ENCODE measurements around the gene TFF2. TPM values are rescaled to one million over a fixed set of nuclear protein-coding genes. Genes with fewer than 3 reads are reported as not detected.

TFF2 gene
- not detected for total RNA-seq

GRCh38 chr21:42350927-42351426 lies at the start of gene TFF2:
Gene TFF2 (minus strand): TSS chr21:42350994. CDS start chr21:42350957, 37 bp downstream.

DNA sequence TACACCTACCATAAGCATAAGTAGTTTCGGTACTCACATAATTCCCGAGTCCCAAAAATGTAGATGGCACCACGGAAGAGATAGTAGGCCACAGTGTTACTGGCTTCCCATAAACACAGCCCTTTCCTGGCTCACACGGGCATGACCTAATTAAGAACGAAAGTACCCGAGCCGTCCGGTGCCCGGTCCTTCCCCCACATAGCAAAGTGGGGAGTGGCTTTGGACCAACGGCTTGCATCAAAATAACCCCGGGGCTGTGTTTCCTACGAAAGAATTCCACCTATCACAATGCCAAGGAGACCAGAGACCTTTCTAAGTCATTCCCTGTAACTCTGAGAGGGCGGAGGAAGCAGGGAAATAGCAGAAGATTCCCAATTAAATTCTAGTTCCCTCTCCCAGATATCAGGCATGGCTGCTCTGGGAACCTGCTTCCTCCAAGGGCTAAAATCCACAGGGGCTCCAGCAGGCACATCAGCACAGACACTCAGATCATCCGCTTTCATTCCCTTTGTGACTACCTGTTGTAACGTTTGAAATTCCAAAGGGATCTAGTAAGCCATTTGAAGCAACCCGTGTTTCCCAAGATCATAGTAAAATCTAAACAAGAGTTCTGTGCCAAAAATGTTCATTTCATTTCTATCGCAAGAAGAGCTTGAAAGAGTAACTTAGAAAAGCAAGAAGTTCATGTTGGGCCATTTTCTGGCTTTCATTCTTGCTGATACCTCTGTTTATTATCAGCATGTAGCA lies 45.3 kb upstream of the TFF2 start, which contains the start of gene TMPRSS3:
Gene TMPRSS3, minus strand, starts transcription at position 148 of the 747 bp plus-strand sequence. CDS start 635 bp downstream, outside the sequence.

DNA sequence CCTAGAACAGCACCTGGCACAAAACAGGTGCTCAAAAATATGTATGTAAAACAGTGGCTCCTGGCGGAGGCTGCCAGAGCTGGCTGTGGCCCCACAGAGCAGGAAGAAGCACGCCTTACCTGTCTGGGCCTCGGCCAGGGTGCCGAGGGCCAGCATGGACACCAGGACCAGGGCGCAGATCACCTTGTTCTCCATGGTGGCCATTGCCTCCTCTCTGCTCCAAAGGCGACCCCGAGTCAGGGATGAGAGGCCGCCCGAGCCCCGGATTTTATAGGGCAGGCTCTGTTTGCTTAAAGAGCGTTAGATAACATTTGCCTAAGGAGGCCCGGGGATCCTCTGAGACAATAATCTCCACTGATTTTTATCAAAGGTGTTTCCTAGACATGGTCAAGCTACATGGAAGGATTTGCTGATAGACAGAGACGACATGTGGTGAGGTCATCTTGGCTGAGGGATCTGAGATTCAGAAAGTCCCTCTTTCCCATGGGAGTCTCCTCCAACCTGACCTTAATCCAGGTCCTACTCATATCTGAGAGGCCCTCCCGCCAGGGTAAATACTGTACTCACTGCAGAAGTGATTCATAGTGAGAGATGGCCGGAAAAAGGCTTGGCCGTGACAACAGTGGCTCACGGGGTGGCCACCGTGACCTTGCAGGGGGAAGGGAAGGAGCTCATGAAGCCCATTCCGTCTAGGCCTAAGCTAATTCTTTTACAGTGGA lies 15.7 kb upstream of the TFF2 start, which contains the start of gene TFF1:
Gene TFF1, minus strand, starts transcription at position 244 of the 719 bp plus-strand sequence. Its CDS starts 40 bp downstream, at position 204.

GRCh38 chr21:42315296-42315891 lies 35.4 kb downstream of the TFF2 start, which contains the start of gene TFF3:
Gene TFF3 (minus strand): TSS chr21:42315409. CDS start chr21:42315374, 35 bp downstream.

Other genes with a start within 250 kb of the TFF2 start
- 57.7 TPM for gene ABCG1, start 131.9 kb downstream of the TFF2 start, total RNA-seq
- gene TFF3, start 35.6 kb downstream of the TFF2 start, total RNA-seq = 3.6 TPM
- not detected for gene TFF1, start 15.5 kb upstream of the TFF2 start, total RNA-seq
- 4.4 TPM for gene TMPRSS3, start 45.1 kb upstream of the TFF2 start, total RNA-seq
- gene UBASH3A, start 52.9 kb upstream of the TFF2 start, total RNA-seq = not detected
- 1.2 TPM for gene RSPH1, start 145.2 kb upstream of the TFF2 start, total RNA-seq
- gene SLC37A1, start 162.9 kb upstream of the TFF2 start, total RNA-seq = 13.5 TPM

Data from camera-type eye (tissue), 1 donor.